Hematopoietic multipotent progenitor cell treated with erythropoietin and hydrocortisone succinate and interleukin-3 and kit ligand, for 4 days (in vitro differentiated cells): ENCODE data around the gene TCHH.

Source experiments
- DNase-seq: peaks from one replicate; pipeline ENCODE4 v3.0.0-alpha.2; 2015

TCHH gene

DNA sequence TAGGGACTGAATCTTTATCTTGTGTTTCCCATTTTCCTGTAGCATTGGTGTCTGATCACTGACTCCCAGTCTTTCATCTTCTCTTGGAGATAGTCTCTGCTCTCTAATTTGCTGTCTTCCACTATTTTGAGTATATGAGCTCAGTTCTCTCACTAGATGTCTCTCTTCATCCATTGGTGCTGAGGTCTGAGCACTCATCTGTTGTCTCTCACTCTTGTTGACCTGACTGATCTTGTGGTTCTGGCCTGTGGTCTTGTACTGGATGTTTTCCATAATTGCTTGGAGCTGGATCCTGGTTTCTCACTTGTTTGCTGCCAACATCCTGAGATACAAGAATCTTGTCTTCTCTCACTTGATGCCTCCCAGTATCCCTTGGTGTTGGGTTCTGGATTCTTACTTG is 53.3 kb downstream of the TCHH start:
- no peak for DNase-seq
